IPS-15b (cell line): Measurements from ENCODE around the gene BST1.
A peak's percentile ranks its signal among the peaks of the same experiment; 100 is the strongest.

Source experiments
- H3K27me3 ChIP-seq: one replicate; pipeline ENCODE4 v1.6.1; 2013; ENCODE audit warnings: low read length; ENCODE audit not compliant: control insufficient read depth, insufficient read depth
- H3K36me3 ChIP-seq: one replicate; pipeline ENCODE4 v1.6.1; 2013; ENCODE audit warnings: low read length; ENCODE audit not compliant: control insufficient read depth, insufficient read depth
- H3K4me1 ChIP-seq: one replicate; pipeline ENCODE4 v1.6.1; 2013; ENCODE audit warnings: mild to moderate bottlenecking, low read length; ENCODE audit not compliant: control insufficient read depth, insufficient read depth
- H3K4me3 ChIP-seq: one replicate; pipeline ENCODE4 v1.5.1; 2013; ENCODE audit warnings: low read depth, low read length
- H3K9ac ChIP-seq: one replicate; pipeline ENCODE4 v1.6.1; 2013; ENCODE audit warnings: low read depth, mild to moderate bottlenecking, low read length
- H3K9me3 ChIP-seq: one replicate; pipeline ENCODE4 v1.6.1; 2013; ENCODE audit warnings: mild to moderate bottlenecking, low read length; ENCODE audit not compliant: control insufficient read depth, insufficient read depth

The BST1 gene

DNA sequence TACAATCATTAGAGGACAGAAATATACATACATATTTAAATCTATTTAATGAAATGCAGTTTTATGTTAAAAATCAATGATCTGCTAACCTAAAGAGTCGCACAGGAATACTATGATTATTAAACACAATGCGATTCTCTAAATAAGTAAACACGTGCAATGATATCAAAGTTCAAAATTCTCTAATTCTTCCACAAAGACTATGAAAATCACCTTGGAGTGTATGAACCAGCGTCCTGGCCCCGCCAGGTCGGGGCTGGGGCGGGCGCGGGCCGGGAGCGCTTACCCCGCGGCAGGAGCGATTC, 21.8 kb upstream of the BST1 start:
- Histone ChIP-seq H3K4me1 (peaks cover 25% of the 10 kb centered on the region), H3K4me3 (peak overlapping the region; percentile 94), H3K9me3 (no peaks in the 10 kb centered on the region), H3K36me3 (no peaks in the 10 kb centered on the region), H3K9ac (peak overlapping the region; percentile 88), H3K27me3 (no peaks in the 10 kb centered on the region)

- Histone ChIP-seq H3K27me3 (no peaks in the 10 kb centered on the region), H3K36me3 (no peaks in the 10 kb centered on the region), H3K4me1 (peaks cover 25% of the 10 kb centered on the region), H3K9me3 (no peaks in the 10 kb centered on the region), H3K4me3 (peak within 1 kb of the TSS; percentile 94), H3K9ac (peak within 1 kb of the TSS; percentile 97)
Measured at GRCh38 chr4:15681372-15682241, 21.3 kb upstream of the BST1 start, which contains the start of gene FAM200B. TSS of gene FAM200B (plus strand) at chr4:15681827. CDS start at chr4:15686978, 5,151 bp downstream.

- peak overlapping the region; percentile 94 for H3K4me3 ChIP-seq
- peak overlapping the region; percentile 97 for H3K9ac ChIP-seq
- H3K4me1 ChIP-seq: peaks cover 25% of the 10 kb centered on the region
- H3K27me3 ChIP-seq: no peaks in the 10 kb centered on the region
- H3K9me3 ChIP-seq: no peaks in the 10 kb centered on the region
- H3K36me3 ChIP-seq: no peaks in the 10 kb centered on the region
Measured at GRCh38 chr4:15682242-15683142, 20.4 kb upstream of the BST1 start.

GRCh38 chr4:15683143-15683495, 19.7 kb upstream of the BST1 start:
- no peaks in the 10 kb centered on the region for H3K9me3 ChIP-seq
- no peaks in the 10 kb centered on the region for H3K36me3 ChIP-seq
- peaks cover 25% of the 10 kb centered on the region for H3K4me1 ChIP-seq
- peak overlapping the region; percentile 94 for H3K4me3 ChIP-seq
- no peak overlapping the region for H3K9ac ChIP-seq
- H3K27me3 ChIP-seq: no peaks in the 10 kb centered on the region

GRCh38 chr4:15684498-15684897, 18.4 kb upstream of the BST1 start:
- Histone ChIP-seq H3K27me3 (no peaks in the 10 kb centered on the region), H3K9me3 (no peaks in the 10 kb centered on the region), H3K4me1 (peaks cover 25% of the 10 kb centered on the region), H3K9ac (peak overlapping the region; percentile 28), H3K4me3 (peak overlapping the region; percentile 10), H3K36me3 (no peaks in the 10 kb centered on the region)

DNA sequence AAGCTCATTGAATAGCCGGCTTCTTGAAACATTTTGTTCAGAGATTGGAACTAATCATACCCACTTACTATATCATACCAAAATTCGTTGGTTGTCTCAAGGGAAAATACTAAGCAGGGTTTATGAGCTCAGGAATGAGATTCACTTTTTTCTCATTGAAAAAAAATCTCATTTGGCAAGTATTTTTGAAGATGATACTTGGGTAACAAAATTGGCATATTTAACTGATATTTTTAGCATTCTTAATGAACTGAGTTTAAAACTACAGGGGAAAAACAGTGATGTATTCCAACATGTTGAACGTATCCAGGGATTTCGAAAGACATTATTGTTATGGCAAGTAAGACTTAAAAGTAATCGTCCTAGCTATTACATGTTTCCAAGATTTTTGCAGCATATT, 14.8 kb upstream of the BST1 start:
- no peak overlapping the region for H3K4me3 ChIP-seq
- H3K27me3 ChIP-seq: no peaks in the 10 kb centered on the region
- H3K36me3 ChIP-seq: no peaks in the 10 kb centered on the region
- no peak overlapping the region for H3K9ac ChIP-seq
- H3K9me3 ChIP-seq: no peaks in the 10 kb centered on the region
- peaks cover 32% of the 10 kb centered on the region for H3K4me1 ChIP-seq

GRCh38 chr4:15689540-15689939, 13.3 kb upstream of the BST1 start:
- no peaks in the 10 kb centered on the region for H3K36me3 ChIP-seq

DNA sequence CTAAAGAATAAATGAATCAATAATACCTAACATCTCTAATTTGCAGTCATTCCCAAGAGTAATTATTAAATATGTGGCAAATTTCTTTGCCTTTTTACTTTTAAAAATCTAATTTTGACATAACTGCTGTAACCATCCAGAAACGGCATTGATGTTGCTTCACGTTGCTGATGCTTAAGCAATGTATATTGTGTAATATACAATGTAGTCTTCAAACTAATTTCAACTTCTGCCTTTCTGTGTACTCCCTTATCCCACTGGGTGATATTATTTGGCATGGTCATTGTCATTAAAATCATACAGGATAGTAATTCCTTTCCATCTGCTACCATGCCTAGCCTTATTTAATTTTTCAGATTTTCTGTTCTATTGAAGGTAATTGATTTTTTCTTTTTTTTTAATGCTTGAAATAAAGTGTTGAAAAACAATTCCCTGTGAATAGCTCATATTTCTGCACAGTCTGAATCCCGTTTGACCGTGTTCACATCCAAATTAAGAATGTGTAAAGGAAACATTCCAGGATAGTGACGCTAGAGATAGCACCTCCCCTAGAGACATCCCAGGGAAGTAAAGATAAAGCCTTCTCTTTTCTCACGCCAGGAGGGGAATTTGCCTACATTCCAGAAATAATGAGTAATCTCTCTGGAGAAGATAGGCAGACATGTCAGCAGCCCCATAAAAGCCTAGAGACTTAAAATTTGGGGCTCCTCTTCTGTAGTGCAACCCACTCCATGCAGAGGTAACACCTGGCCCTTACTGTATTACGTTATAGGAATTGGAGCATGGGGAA, 12.7 kb upstream of the BST1 start:
- Histone ChIP-seq H3K36me3 (no peaks in the 10 kb centered on the region), H3K9ac (no peak overlapping the region), H3K27me3 (no peaks in the 10 kb centered on the region), H3K9me3 (no peaks in the 10 kb centered on the region), H3K4me3 (no peak overlapping the region), H3K4me1 (peaks cover 13% of the 10 kb centered on the region)

More at GRCh38 chr4:15689540-15689939, 13.3 kb upstream of the BST1 start:
- H3K9ac ChIP-seq: no peak overlapping the region
- H3K4me1 ChIP-seq: peaks cover 19% of the 10 kb centered on the region
- H3K27me3 ChIP-seq: no peaks in the 10 kb centered on the region
- H3K9me3 ChIP-seq: no peaks in the 10 kb centered on the region
- H3K4me3 ChIP-seq: no peak overlapping the region

DNA sequence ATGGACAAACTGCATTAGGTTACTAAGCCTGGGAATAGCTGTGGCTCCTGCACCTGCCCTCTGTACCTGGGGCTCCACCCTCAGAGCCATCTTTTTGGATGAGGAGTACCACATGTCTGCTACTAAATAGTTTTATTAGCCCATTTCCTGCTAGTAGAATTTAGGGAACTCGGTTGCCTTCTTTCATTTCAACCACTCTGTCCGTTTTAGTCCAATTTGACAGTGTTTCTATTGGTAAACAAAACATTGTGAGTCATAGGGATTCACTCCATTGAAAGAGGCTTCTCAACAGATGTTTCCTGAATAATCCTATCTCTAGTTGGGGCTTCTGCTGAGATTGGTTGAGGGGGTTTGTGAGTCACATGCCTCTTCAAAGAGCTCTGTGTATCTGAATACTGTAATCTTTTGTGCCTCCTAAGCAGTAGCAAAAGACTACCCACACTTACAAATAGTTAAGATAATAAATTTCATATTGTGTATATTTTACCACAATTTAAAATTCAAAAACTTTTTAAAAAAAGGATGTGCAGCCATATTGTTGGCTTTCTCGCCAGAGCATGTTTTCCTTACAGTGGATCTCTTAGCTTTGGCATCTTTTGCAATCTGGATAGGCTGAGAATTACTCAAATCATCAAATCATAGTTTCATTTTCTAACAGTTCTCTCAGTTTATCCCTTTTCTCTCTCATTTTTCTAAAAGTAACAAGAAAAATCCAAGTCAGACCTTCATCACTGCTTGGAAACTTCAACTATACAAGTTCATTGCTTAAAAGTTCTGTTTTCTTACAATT, 11.3 kb upstream of the BST1 start:
- Histone ChIP-seq H3K4me1 (peaks cover 11% of the 10 kb centered on the region), H3K9me3 (no peaks in the 10 kb centered on the region), H3K4me3 (no peak overlapping the region), H3K9ac (no peak overlapping the region), H3K36me3 (no peaks in the 10 kb centered on the region), H3K27me3 (no peaks in the 10 kb centered on the region)

- Histone ChIP-seq H3K27me3 (no peaks in the 10 kb centered on the region), H3K9ac (no peak overlapping the region), H3K9me3 (no peaks in the 10 kb centered on the region), H3K36me3 (no peaks in the 10 kb centered on the region), H3K4me3 (no peak overlapping the region), H3K4me1 (peaks cover 11% of the 10 kb centered on the region)
Measured at GRCh38 chr4:15692602-15693001, 10.3 kb upstream of the BST1 start.

DNA sequence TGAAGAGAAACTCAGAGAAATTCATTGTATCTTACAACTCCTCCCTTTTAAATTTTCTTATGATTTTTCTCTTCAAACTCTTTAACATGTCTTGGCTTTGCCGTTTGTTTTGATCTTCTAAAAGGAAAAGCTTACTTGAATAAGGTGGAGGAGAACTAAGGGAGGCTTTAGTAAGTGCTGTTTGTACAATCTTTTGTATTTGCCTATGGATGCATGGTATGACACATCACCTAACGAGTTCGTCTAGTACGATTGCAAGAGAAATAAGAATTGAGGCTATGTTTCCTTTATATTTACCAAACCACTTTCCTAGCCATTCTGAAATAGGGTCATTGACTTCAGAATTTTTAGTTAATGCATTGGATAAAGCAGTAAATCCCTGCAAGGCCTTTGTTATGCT, 8.4 kb upstream of the BST1 start:
- peaks cover 11% of the 10 kb centered on the region for H3K4me1 ChIP-seq

More for the DNA sequence above, 8.4 kb upstream of the BST1 start:
- Histone ChIP-seq H3K9ac (no peak overlapping the region), H3K36me3 (no peaks in the 10 kb centered on the region), H3K4me3 (no peak overlapping the region), H3K9me3 (no peaks in the 10 kb centered on the region), H3K27me3 (no peaks in the 10 kb centered on the region)
